K562 (cell line): ENCODE data around the gene FAM53B. TPM values are rescaled to one million over a fixed set of nuclear protein-coding genes. Genes with fewer than 3 reads are reported as not detected.

Experiments used
- ARID2 ChIP-seq: fragments of 450-650 bp; IDR thresholded peaks from 2 replicates; pipeline ENCODE4 v1.6.1; 2017; ENCODE audit warnings: antibody characterized with exemption, mild to moderate bottlenecking
- HINFP ChIP-seq: fragments of 450-650 bp; conservative IDR thresholded peaks from 2 replicates; pipeline ENCODE4 v1.6.1; 2016; ENCODE audit warnings: missing genetic modification characterization, low read depth, mild to moderate bottlenecking, control low read depth, missing compliant biosample characterization
- NR3C1 ChIP-seq: sonication (generic); formaldehyde crosslinking; IDR thresholded peaks from 2 replicates; pipeline ENCODE4 v1.8.1; 2022; ENCODE audit warnings: missing genetic modification reagents
- PCBP1 ChIP-seq: fragments of 200-400 bp; formaldehyde crosslinking; IDR thresholded peaks from 2 replicates; pipeline ENCODE4 v1.6.1; 2018; ENCODE audit warnings: mild to moderate bottlenecking, low read depth, low read length; ENCODE audit not compliant: poor library complexity, severe bottlenecking
- REST ChIP-seq, 2 experiments: fragments of 450-650 bp; formaldehyde crosslinking in 1 of 2; IDR thresholded peaks; 2 replicates each; pipeline versions ENCODE4 v1.4.0 to v1.6.1; 2014 to 2020; ENCODE audit warnings: mild to moderate bottlenecking in 2 of 2, borderline replicate concordance in 1 of 2, low read depth in 1 of 2
- ZNF324 ChIP-seq: fragments of 250-450 bp; sonication (Bioruptor Pico); IDR thresholded peaks from 2 replicates; pipeline ENCODE4 v1.4.0; 2020; ENCODE audit warnings: mild to moderate bottlenecking
- ZNF407 ChIP-seq: fragments of 450-650 bp; IDR thresholded peaks from 2 replicates; pipeline ENCODE4 v1.6.1; 2016; ENCODE audit warnings: low read depth
- polyA plus RNA-seq, 8 experiments: library from polyadenylated mRNA; depleted of rRNA in 4 of 8; stranded (reverse) in 5 of 8; unstranded in 3 of 8; fragments of >200 nt; fragmentation: Nextera tagmentation in 2 of 8; fragmentation: Illumina TruSeq in 1 of 8; extraction: Ambion mirVana in 2 of 8; extraction: Trizol in 1 of 8; gene quantifications; 2 replicates each; pipeline versions ENCODE4 v1.2.1 to v1.2.3, GENCODE V29; 2011 to 2014; ENCODE audit warnings: inconsistent platforms in 1 of 8, missing spikeins in 1 of 8
- total RNA-seq, 7 experiments: library from RNA; depleted of rRNA in 6 of 7; stranded (reverse); fragments of >200 nt in 6 of 7; fragmentation: Illumina TruSeq in 2 of 7; extraction: Trizol in 2 of 7; gene quantifications; 2 replicates each; pipeline versions ENCODE4 v1.2.1 to v1.2.3, GENCODE V29; 2011 to 2021; ENCODE audit warnings: low replicate concordance in 1 of 7
- TF ChIP-seq, protein P1 (sequence below): sonication (generic); formaldehyde crosslinking; IDR thresholded peaks from 2 replicates; pipeline ENCODE4 v1.8.1; 2022; ENCODE audit warnings: missing genetic modification reagents

FAM53B gene
- total and polyA plus RNA-seq, 9 of the 15 experiments (the other 6 are each of a cell fraction or from before 2014, with no cell fraction given): 0.03 to 16.5 (median 5.0) TPM

- TF ChIP-seq REST (IDR thresholded peaks at IDR 0.05; ENCODE audit: borderline replicate concordance): no peak
- TF ChIP-seq REST (CRISPR knock-in tag; IDR thresholded peaks at IDR 0.05; ENCODE audit: low read depth): no peak
- no peak for TF ChIP-seq NR3C1 (CRISPR knock-in tag)
- no peak for TF ChIP-seq HINFP (tag)
- no peak for TF ChIP-seq ZNF324 (CRISPR knock-in tag)
- no peak for TF ChIP-seq PCBP1
- no peak for TF ChIP-seq ZNF407
- TF ChIP-seq, protein P1, sequence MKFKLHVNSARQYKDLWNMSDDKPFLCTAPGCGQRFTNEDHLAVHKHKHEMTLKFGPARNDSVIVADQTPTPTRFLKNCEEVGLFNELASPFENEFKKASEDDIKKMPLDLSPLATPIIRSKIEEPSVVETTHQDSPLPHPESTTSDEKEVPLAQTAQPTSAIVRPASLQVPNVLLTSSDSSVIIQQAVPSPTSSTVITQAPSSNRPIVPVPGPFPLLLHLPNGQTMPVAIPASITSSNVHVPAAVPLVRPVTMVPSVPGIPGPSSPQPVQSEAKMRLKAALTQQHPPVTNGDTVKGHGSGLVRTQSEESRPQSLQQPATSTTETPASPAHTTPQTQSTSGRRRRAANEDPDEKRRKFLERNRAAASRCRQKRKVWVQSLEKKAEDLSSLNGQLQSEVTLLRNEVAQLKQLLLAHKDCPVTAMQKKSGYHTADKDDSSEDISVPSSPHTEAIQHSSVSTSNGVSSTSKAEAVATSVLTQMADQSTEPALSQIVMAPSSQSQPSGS (CRISPR knock-in tag): no peak
- no peak for TF ChIP-seq ARID2
These were observed 68.9 kb downstream of the FAM53B start (continued) for GRCh38 chr10:124675261-124675660.
